ENCODE results near the gene ZFR. TPM values are rescaled to one million over a fixed set of nuclear protein-coding genes. Genes with fewer than 3 reads are reported as not detected.

Gene ZFR
- total RNA-seq, 1 experiment from 2014 or later = 62.4 TPM

DNA sequence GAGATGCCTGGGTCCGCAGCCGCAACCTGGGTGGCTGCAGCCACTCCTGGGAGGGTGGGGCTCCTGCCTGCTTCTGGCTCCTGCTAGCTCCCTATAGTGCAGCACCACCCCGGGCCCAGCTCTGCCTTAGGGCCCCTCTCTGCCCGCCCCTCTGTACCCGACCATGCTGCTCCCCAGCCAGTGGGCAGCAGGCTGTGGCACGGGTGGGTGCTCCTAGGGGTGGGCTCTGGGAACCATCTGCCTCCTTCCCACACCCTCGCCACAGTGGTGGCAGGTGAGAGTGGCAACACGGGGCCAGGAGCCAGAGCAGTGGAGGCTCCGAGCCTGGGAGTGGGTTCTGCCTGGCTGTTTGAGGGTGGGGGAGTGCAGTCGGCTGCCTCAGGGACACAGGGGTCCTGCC lies 124.0 kb downstream of the ZFR start:
- no peak overlapping the region for H4K91ac ChIP-seq (ENCODE audit: insufficient read length, low read depth, low read length)
- no peaks in the 10 kb centered on the region for H3K4me1 ChIP-seq (ENCODE audit: insufficient read depth, low read length)
- H3K9ac ChIP-seq (ENCODE audit: extremely low read depth, insufficient read length, low read length) = no peak overlapping the region
- H3K27ac ChIP-seq (ENCODE audit: insufficient read length, low read depth, low read length) = no peak overlapping the region
- Mint-ChIP-seq H3K27ac (no peak overlapping the region), H3K36me3 (ENCODE audit: insufficient read depth in 1 of 3, low read depth in 3 of 3) (peaks cover 0 to 5% (median 0%) of the 10 kb centered on the region in 3 experiments; a peak in 2 of 7 replicates), H3K9me3 (peaks cover 5 to 6% of the 10 kb centered on the region in 2 experiments; a peak in 4 of 5 replicates), H3K4me3 (no peak overlapping the region), H3K27me3 (ENCODE audit: low read depth) (no peaks in the 10 kb centered on the region), H3K4me1 (peaks cover 2 to 5% of the 10 kb centered on the region in 2 experiments; a peak in 1 of 4 replicates)
- no peaks in the 10 kb centered on the region for H3K23me2 ChIP-seq (ENCODE audit: insufficient read length, low read depth, low read length, poor library complexity, severe bottlenecking)
- H3K4ac ChIP-seq (ENCODE audit: low read depth, low read length) = no peak overlapping the region
- H2BK15ac ChIP-seq (ENCODE audit: low read depth, low read length) = no peak overlapping the region
- WGBS (ENCODE audit: extremely low coverage, insufficient read length, low lambda C conversion rate) = no CpG with 5 or more reads among the region's 10 CpGs
- no peaks in the 10 kb centered on the region for H3K27me3 ChIP-seq (ENCODE audit: insufficient read depth, low read length)
- H4K5ac ChIP-seq (ENCODE audit: insufficient read length, low read depth, low read length) = no peak overlapping the region
- no peak overlapping the region for H2AK5ac ChIP-seq (ENCODE audit: insufficient read length, low read length)
- no peak overlapping the region for H3T11ph ChIP-seq (ENCODE audit: low read length)
- H3K18ac ChIP-seq (ENCODE audit: insufficient read length, low read depth, low read length) = no peak overlapping the region
- H2BK120ac ChIP-seq (ENCODE audit: low read depth, low read length, poor library complexity, severe bottlenecking) = no peak overlapping the region
- no peaks in the 10 kb centered on the region for H3K9me3 ChIP-seq (ENCODE audit: control insufficient read depth, low read depth, low read length)
- H3K14ac ChIP-seq (ENCODE audit: insufficient read depth, low read length) = no peak overlapping the region
- H3K79me2 ChIP-seq (ENCODE audit: insufficient read depth, low read length) = no peaks in the 10 kb centered on the region
- H3K79me1 ChIP-seq (ENCODE audit: insufficient read depth, low read depth, low read length, poor library complexity, severe bottlenecking) = no peaks in the 10 kb centered on the region
- no peak overlapping the region for H2BK5ac ChIP-seq (ENCODE audit: insufficient read length, low read length)
- H3K4me2 ChIP-seq (ENCODE audit: insufficient read depth, insufficient read length, low read length) = no peak overlapping the region
- no peak overlapping the region for H3K56ac ChIP-seq (ENCODE audit: insufficient read length, low read depth, low read length)
- no peaks in the 10 kb centered on the region for H4K20me1 ChIP-seq (ENCODE audit: control insufficient read depth, insufficient read depth, insufficient read length)
- TF ChIP-seq, protein P1, sequence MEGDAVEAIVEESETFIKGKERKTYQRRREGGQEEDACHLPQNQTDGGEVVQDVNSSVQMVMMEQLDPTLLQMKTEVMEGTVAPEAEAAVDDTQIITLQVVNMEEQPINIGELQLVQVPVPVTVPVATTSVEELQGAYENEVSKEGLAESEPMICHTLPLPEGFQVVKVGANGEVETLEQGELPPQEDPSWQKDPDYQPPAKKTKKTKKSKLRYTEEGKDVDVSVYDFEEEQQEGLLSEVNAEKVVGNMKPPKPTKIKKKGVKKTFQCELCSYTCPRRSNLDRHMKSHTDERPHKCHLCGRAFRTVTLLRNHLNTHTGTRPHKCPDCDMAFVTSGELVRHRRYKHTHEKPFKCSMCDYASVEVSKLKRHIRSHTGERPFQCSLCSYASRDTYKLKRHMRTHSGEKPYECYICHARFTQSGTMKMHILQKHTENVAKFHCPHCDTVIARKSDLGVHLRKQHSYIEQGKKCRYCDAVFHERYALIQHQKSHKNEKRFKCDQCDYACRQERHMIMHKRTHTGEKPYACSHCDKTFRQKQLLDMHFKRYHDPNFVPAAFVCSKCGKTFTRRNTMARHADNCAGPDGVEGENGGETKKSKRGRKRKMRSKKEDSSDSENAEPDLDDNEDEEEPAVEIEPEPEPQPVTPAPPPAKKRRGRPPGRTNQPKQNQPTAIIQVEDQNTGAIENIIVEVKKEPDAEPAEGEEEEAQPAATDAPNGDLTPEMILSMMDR (conservative IDR thresholded peaks at IDR 0.05) = no peak
- no peak overlapping the region for H3K23ac ChIP-seq (ENCODE audit: insufficient read length, low read depth, low read length)
- H2BK12ac ChIP-seq (ENCODE audit: insufficient read length, low read depth, low read length) = no peak overlapping the region
- H2AFZ ChIP-seq (ENCODE audit: low read length) = no peak overlapping the region
- no peak overlapping the region for H2BK20ac ChIP-seq (ENCODE audit: low read depth, low read length, poor library complexity, severe bottlenecking)
- no peak for DNase-seq
- no peak overlapping the region for H4K8ac ChIP-seq (replicated peaks; ENCODE audit: insufficient read length, low read depth, low read length)
